Pancreas (tissue), 10 donors: ENCODE data around the gene OTOA. TPM values are rescaled to one million over a fixed set of nuclear protein-coding genes. Genes with fewer than 3 reads are reported as not detected.
"Not testable (repeated sequence)": the region's sequence is repeated elsewhere in the genome, so short reads cannot be mapped to it uniquely, and the experiment has no call there.

Experiments used
- ATAC-seq, 4 donors: fragments of 200-7000 bp; cut with Tn5 transposase; one replicate each; pipeline versions ENCODE4 v1.8.0 to v1.9.1; 2020; ENCODE audit warnings: mild to moderate bottlenecking in 4 of 4, moderate library complexity in 4 of 4
- DNase-seq, 6 donors: peaks; one replicate each; pipeline ENCODE4 v3.0.0-alpha.2; 2020
- FAIRE-seq: peaks from 2 replicates; lab custom pipeline; 2012; peaks lifted over from hg19 to GRCh38; lab: Jason Lieb, UNC
- H3K27ac ChIP-seq, 4 donors: fragments of 200-600 bp; sonication (generic); 1 replicate in 3 of 4; 2 replicates in 1 of 4; pipeline versions ENCODE4 v1.5.0 to v1.8.0; 2020
- H3K27me3 ChIP-seq, 4 donors: fragments of 200-600 bp; one replicate each; pipeline ENCODE4 v1.8.0; 2021
- H3K36me3 ChIP-seq, 3 donors: fragments of 200-600 bp; sonication (generic) in 1 of 3; one replicate each; pipeline versions ENCODE4 v1.5.0 to v1.8.0; 2020 to 2021
- H3K4me1 ChIP-seq, 3 donors: fragments of 200-600 bp; one replicate each; pipeline ENCODE4 v1.8.0; 2021
- H3K4me3 ChIP-seq, 4 donors: fragments of 200-600 bp; sonication (generic) in 2 of 4; one replicate each; pipeline versions ENCODE4 v1.5.0 to v1.8.0; 2020 to 2021
- H3K9me3 ChIP-seq, 4 donors: fragments of 200-600 bp; one replicate each; pipeline ENCODE4 v1.8.0; 2021
- WGBS, 2 donors: extraction: QIAGEN DNeasy Blood & Tissue Kit; methylation state at CpG; one replicate each; pipeline ENCODE4 v1.1.7; 2013; 5-methylcytosine and 5-hydroxymethylcytosine counted together
- intact Hi-C, 3 donors: fragments of 100-400 bp; cut with DNase I; formaldehyde crosslinking; loops; one replicate each; pipeline versions ENCODE4 v1.11.1 to v1.14.2; 2022
- polyA plus RNA-seq, 2 donors: library from polyadenylated mRNA; stranded (reverse); fragments of 200-250 nt; gene quantifications; one replicate each; pipeline ENCODE4 v1.2.3, GENCODE V29; 2013
- total RNA-seq, 6 donors: library from RNA; stranded (reverse); fragmentation: NEBNext Ultra II Directional in 4 of 6; extraction: Animal tissue kit (Norgen Biotek cat#: 25700) in 4 of 6; gene quantifications; one replicate each; pipeline versions ENCODE4 v1.2.1 to v1.2.4, GENCODE V29; 2021 to 2023
- donor health status: healthy with polysubstance abuse.
- donor health status: DM: no; HTN: no; CAD: no; lungs with moderate emphysema.
- donor health status: DM: no; HTN: no; CAD: no.
- donor health status: control.
- donor health status: control.
- donor health status: Bipolar disorder and iron deficiency.
- donor health status: DM: yes; HTN: yes; CAD: no.
- donor health status: DM: no; HTN: no; CAD: no.
- donor health status: DM: no; HTN: no; CAD: no.
- donor health status: DM: yes; HTN: yes; CAD: no.

Gene OTOA
- total and polyA plus RNA-seq, 8 donors, result 0.04 to 0.50 (median 0.12) TPM; not detected in 4

DNA sequence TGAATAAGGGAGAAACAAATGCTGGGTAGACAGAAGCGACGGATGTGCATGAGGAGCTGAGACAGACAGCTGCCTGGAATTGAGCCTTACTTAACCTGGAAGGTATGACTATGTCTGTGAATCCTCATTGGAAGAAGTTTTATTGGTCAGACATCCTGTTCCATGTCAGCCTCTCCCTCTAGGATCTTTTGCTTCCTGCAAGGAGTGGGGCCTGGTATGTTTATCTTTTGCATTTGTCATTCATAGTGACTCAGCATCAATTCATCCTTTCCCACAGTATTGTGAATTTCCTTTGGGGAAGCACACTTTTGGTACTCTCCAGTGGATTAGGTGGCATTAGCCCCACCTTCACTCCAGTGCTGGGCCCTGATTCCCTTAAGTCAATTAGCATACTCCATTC, 105.5 kb downstream of the OTOA start:
- H3K4me3 ChIP-seq, DNase-seq, H3K27ac ChIP-seq, H3K36me3 ChIP-seq, intact Hi-C loops, H3K9me3 ChIP-seq, H3K4me1 ChIP-seq, FAIRE-seq, H3K27me3 ChIP-seq: not testable (repeated sequence)
- peak in 1 of 4 donors; percentile 20 for ATAC-seq
- WGBS, 2 donors, result 86 to 88% methylated on average over 2 of the region's 2 CpGs

DNA sequence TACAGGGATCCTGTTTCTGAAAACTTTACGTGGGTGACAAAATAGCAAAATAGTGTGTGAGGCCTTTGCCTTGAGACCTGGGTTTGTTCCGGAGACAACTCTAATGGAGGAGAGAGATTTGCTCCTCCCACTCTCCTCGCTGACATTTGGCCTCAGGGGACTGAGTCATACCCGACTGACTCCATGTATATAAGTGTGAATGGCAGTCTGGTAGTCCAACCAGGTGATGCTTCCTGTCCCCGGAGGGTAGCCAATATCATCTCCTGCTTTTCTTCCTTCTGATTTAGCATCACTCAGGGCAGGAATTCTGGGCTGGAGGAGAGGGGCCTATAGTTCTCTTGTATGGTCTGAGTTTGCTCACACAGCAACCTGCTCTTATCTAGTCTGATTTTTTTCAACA, 106.8 kb downstream of the OTOA start:
- intact Hi-C loops, ATAC-seq: not testable (repeated sequence)

DNA sequence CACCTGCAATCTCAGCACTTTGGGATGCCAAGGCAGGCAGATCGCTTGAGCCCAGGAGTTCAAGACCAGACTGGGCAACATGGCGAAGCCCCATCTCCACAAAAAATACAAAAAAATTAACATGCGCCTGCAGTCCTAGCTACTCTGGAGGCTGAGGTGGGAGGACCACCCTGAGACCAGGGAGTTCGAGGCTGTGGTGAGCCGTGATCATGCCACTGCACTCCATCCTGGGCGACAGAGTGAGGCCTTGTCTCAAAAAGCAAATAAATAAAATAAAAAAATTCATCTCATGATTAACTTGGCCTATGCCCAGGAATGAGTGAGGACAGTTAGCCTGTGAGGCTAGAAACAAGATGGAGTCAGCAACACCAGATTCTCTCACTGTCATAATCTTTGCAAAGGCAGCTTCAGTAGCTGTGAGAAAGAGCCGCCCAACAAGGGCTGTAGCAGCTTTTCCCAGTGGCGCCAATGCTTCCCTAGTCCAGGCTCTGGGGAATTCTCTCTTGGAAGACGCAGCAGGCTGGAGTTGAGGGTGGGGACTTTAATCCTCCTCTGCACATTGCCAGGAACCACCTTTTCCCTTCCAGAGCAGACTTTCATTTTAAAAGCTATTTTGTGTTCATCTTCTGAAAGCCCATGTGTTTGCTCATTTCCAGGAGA, 108.9 kb downstream of the OTOA start:
- not testable (repeated sequence) for ATAC-seq, H3K27ac ChIP-seq

More for the DNA sequence above, 106.8 kb downstream of the OTOA start:
- H3K4me1 ChIP-seq, H3K9me3 ChIP-seq, H3K36me3 ChIP-seq, H3K4me3 ChIP-seq, H3K27ac ChIP-seq, DNase-seq, H3K27me3 ChIP-seq, FAIRE-seq: not testable (repeated sequence)
- WGBS, 2 donors, result 41 to 80% methylated on average over 1 of the region's 5 CpGs

DNA sequence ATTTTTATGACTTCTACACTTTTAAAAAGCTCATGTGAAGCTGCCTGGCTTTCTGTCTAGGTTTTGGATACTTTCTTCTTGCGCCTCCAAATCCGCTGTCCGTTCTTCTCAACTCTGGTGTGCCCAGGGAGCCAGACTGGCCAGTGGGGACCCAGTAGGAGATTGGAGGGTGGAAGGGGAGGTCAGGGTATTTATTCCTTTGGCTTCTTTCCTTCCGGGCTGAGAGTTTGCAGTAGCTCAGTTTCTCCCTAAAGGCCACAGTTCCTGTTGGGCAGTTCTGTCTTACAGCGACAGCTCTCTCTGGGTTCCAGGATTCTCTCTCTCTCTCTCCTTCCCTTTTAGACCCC, 109.4 kb downstream of the OTOA start:
- FAIRE-seq, intact Hi-C loops, H3K27me3 ChIP-seq, H3K9me3 ChIP-seq, H3K4me3 ChIP-seq, DNase-seq, ATAC-seq, H3K36me3 ChIP-seq, H3K27ac ChIP-seq, H3K4me1 ChIP-seq: not testable (repeated sequence)
- 72 to 76% methylated on average over 5 of the region's 5 CpGs for WGBS, 2 donors

More for the DNA sequence above, 108.9 kb downstream of the OTOA start:
- FAIRE-seq, H3K27me3 ChIP-seq, intact Hi-C loops, H3K36me3 ChIP-seq, H3K9me3 ChIP-seq, H3K4me3 ChIP-seq, H3K4me1 ChIP-seq, DNase-seq: not testable (repeated sequence)
- WGBS, 2 donors, result 66 to 71% methylated on average over 9 of the region's 9 CpGs

DNA sequence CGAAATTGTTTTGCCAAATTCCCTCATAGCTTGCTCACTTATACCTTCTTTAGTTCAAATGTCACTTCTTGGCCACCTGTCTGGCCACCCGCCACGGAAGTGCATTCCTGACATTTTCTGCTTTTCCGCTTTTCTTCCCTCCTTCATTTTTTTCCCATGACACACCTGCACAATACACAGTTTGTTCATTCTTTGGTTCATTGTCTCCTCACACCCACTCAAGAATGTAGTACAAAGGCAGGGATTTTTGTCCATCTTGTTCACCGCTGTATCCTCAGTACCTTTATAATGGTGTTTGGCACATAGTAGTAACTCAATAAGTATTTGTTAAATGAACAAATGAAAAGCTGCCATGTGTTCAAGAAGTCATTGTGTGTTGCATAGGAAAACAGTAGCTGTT, 116.8 kb downstream of the OTOA start:
- H3K9me3 ChIP-seq, H3K36me3 ChIP-seq, H3K27ac ChIP-seq, intact Hi-C loops, H3K27me3 ChIP-seq, H3K4me1 ChIP-seq, FAIRE-seq, H3K4me3 ChIP-seq, DNase-seq: not testable (repeated sequence)
- no CpG with 5 or more reads among the region's 5 CpGs for WGBS, 2 donors
- ATAC-seq, result peak in 3 of 4 donors; percentile 17 to 44 (median 36)

DNA sequence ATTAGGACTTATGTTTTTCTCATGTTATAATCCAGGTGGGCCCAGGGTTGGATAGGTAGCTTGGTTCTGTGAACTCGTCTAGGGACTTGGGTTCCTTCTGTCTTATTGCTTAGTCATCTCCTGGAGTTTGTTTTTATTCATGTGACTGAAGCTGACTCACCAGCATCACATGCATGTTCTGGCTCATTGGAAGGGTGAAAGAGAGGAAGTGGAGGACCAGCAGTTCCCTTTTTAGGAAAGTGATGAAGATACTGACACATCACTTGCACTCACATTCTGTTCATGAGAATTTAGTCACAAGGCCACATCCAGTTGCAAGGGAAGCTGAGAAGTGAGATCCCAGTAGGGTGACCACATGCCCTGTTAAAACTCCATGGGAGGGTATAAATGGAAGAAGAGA, 126.7 kb downstream of the OTOA start:
- peak in 3 of 4 donors; percentile 55 to 80 (median 70) for ATAC-seq
- FAIRE-seq, result not testable (repeated sequence)

DNA sequence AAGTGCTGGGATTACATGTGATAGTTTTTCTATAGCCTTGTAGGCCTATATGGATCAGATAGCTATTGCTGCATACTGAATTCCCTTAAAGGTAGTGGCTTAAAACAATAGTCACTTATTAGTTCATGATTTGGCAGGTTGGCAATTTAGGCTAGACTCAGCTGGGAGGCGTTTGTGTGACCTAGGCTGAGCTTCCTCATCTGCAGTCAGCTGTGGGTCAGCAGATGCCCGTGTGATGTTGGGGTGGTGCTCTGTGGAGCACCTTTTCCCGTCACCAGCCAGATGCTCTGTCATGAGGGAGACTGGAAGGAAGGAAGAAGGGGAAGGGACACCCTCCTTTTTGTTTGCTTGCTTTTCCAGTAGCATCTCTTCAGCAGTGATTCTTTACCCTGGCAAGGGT, 129.5 kb downstream of the OTOA start:
- ATAC-seq, result peak in 2 of 4 donors; percentile 59 to 75
- 56 to 63% methylated on average over 2 of the region's 3 CpGs for WGBS, 2 donors
- H3K4me3 ChIP-seq, intact Hi-C loops, H3K36me3 ChIP-seq, H3K4me1 ChIP-seq, H3K27me3 ChIP-seq, DNase-seq, H3K27ac ChIP-seq, H3K9me3 ChIP-seq, FAIRE-seq: not testable (repeated sequence)

More for the DNA sequence above, 126.7 kb downstream of the OTOA start:
- H3K4me1 ChIP-seq, H3K36me3 ChIP-seq, H3K9me3 ChIP-seq, H3K27ac ChIP-seq, DNase-seq, H3K4me3 ChIP-seq, H3K27me3 ChIP-seq, intact Hi-C loops: not testable (repeated sequence)
- WGBS, 2 donors, result 28 to 43% methylated on average over 1 of the region's 1 CpG

DNA sequence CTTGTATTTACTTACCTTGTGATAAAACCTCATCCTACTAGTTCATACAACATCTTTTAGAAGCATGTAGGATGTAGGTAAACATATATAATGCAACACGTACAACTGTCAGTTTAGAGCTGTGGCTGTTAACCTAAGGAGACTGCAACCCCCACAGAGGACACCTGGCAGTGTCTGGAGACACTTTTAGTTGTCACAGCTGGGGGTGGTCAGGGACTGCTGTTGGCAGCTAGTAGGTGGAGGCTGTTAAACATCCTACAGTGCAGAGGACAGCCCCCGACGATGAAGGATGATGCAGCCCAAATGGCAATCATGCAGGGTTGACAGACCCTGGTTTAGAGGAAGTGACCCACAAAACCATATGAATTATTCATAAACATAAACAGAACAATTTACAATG, 134.8 kb downstream of the OTOA start:
- intact Hi-C loops, H3K4me3 ChIP-seq, H3K27me3 ChIP-seq, H3K27ac ChIP-seq, H3K4me1 ChIP-seq, ATAC-seq, H3K9me3 ChIP-seq, FAIRE-seq, DNase-seq, H3K36me3 ChIP-seq: not testable (repeated sequence)
- no CpG with 5 or more reads among the region's 3 CpGs for WGBS, 2 donors
